Measurements from ENCODE around the gene OAS1.

- TF ChIP-seq SP1 (IDR thresholded peaks at IDR 0.05) (no peak), FOXA1 (IDR thresholded peaks at IDR 0.05) (no peak), CTBP1 (IDR thresholded peaks at IDR 0.05; ENCODE audit: borderline replicate concordance) (no peak), SUZ12 (IDR thresholded peaks at IDR 0.05) (no peak)
Measured at GRCh38 chr12:112936264-112936663, 29.5 kb downstream of the OAS1 start.

Measured in HEK293T (cell line).